ENCODE measurements around the gene SETDB1. TPM values are rescaled to one million over a fixed set of nuclear protein-coding genes. Genes with fewer than 3 reads are reported as not detected.

SETDB1 gene
- total RNA-seq, 2 experiments from 2014 or later, result 49.5 to 51.5 TPM

GRCh38 chr1:150981805-150982712, 55.9 kb downstream of the SETDB1 start, which contains the start of gene ANXA9:
Gene ANXA9 (plus strand): TSS chr1:150982292. CDS start chr1:150983106, 814 bp downstream.
- Mint-ChIP-seq H3K4me3 (no peak within 1 kb of the TSS), H3K4me1 (peaks cover 22% of the 10 kb centered on the region), H3K36me3 (ENCODE audit: low read depth) (no peaks in the 10 kb centered on the region), H3K9me3 (no peaks in the 10 kb centered on the region), H3K27me3 (no peaks in the 10 kb centered on the region), H3K27ac (no peak within 1 kb of the TSS)
- ChIA-PET CTCF (interaction anchor here (0.6 to 12.2 kb wide), 5 partner anchors 8 to 226 kb away, joined by 3 to 94 read pairs (median 3); partner anchors contain the start of genes CDC42SE1 and MINDY1), POLR2A (interaction anchor here (1.5 to 1.6 kb wide), 3 partner anchors 9 to 353 kb away, joined by 3 to 4 read pairs (median 3); partner anchors contain the start of gene ENSA)
- DNase-seq, result no peak

DNA sequence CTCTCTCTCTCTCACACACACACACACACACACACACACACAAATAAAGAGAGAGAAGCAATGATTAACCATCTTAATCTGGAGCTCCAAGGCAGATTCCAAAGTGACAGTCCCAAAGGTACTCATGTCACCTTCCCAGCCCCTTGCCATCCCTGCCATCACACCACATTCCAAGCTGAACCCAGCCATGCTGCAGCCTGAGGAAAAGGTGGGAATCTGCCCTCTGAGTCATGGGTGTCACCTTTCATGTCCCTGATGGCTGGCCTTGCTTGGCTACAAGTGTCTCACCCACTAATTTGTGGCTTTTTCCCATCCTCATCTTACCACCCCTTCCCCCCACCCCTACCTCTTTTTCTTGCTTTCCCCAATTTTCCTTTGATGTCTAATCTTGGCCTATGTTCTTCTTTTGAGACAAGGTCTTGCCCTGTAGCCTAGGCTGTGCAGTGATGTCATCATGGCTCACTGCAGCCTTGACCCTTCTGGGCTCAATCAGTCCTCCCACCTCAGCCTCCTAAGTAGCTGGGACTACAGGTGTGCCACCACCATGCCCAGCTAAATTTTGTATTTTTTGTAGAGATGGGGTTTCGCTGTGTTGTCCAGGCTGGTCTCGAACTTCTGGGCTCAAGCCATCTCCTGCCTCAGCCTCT, 59.1 kb downstream of the SETDB1 start:
- Mint-ChIP-seq H3K9me3 (no peaks in the 10 kb centered on the region), H3K36me3 (ENCODE audit: low read depth) (no peaks in the 10 kb centered on the region), H3K27ac (no peak overlapping the region), H3K4me3 (no peak overlapping the region), H3K4me1 (peaks cover 3% of the 10 kb centered on the region), H3K27me3 (no peaks in the 10 kb centered on the region)
- CTCF ChIA-PET, result interaction anchor here (1.0 to 12.2 kb wide), 3 partner anchors 11 to 63 kb away, joined by 3 to 94 read pairs (median 4); partner anchors contain the start of genes C1orf56 and MINDY1
- POLR2A ChIA-PET, result interaction anchor here (0.6 to 1.5 kb wide), 3 partner anchors 11 to 728 kb away, joined by 3 read pairs; partner anchors contain the start of gene CA14
- no peak for DNase-seq

DNA sequence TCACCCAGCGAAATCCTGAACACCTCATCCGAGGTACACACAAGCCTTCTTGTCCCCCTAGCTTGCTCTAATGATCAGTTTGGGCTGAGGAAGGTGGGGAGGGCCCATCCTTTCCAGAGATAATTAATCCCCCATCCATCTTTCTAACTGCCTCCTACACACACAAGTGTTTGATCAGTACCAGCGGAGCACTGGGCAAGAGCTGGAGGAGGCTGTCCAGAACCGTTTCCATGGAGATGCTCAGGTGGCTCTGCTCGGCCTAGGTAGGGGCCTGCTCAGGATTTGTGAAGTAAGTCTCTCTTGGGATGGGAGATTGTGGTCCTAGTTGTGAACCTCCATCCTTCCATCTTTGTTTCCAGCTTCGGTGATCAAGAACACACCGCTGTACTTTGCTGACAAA, 61.8 kb downstream of the SETDB1 start:
- ChIA-PET POLR2A (interaction anchor here (1.5 kb wide), 1 partner anchor 13 kb away, joined by 4 read pairs; no protein-coding TSS in a partner anchor), CTCF (interaction anchor here (1.0 kb wide), 1 partner anchor 8 kb away, joined by 5 read pairs; no protein-coding TSS in a partner anchor)
- Mint-ChIP-seq H3K36me3 (ENCODE audit: low read depth) (no peaks in the 10 kb centered on the region), H3K27me3 (no peaks in the 10 kb centered on the region), H3K4me1 (peaks cover 3% of the 10 kb centered on the region), H3K4me3 (no peak overlapping the region), H3K27ac (no peak overlapping the region), H3K9me3 (no peaks in the 10 kb centered on the region)
- DNase-seq, result no peak

DNA sequence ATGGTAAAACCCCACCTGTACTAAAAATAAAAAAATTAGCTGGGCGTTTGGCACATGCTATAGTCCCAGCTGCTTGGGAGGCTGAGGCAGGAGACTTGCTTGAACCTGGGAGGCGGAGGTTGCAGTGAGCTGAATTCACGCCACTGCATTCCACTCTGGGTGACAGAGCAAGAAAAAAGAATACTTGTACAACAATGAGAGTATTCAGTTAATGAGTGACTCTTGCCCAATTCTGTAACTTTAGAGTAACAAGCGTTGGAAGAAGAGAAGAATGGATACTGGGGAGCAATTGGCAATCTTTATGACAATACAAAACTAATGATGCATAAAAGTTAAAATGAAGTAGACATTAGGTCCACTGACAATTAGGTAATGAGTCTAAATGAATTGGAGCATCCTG, 66.5 kb downstream of the SETDB1 start:
- ChIA-PET CTCF (interaction anchor here (7.7 kb wide), 1 partner anchor 11 kb away, joined by 94 read pairs; the partner anchor contains the start of gene ANXA9), POLR2A (no interaction called here)
- Mint-ChIP-seq H3K36me3 (ENCODE audit: low read depth) (peaks cover 6% of the 10 kb centered on the region), H3K4me1 (peaks cover 8% of the 10 kb centered on the region), H3K4me3 (no peak overlapping the region), H3K27ac (no peak overlapping the region), H3K9me3 (no peaks in the 10 kb centered on the region), H3K27me3 (no peaks in the 10 kb centered on the region)
- no peak for DNase-seq

DNA sequence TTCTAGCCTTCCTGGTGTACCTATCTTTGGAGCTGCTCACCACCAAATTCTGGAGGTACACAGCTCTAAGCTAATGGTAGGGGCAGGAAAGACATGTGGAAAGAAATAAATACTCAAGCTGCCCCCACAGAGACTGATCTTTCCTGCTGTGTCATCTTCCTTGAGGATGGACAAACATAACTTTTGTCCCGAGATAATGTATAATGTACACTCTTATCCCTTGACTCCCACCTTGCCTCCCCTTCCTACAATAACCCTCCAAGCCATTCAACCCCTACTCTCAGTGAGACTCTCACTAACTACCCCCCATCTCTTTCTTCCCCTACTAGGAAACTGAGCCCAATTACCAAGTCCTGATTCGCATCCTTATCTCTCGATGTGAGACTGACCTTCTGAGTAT, 68.1 kb downstream of the SETDB1 start:
- H3K27me3 Mint-ChIP-seq, result no peaks in the 10 kb centered on the region
- ChIA-PET POLR2A (interaction anchor here (1.8 kb wide), 1 partner anchor 12 kb away, joined by 6 read pairs; no protein-coding TSS in a partner anchor), CTCF (interaction anchor here (1.1 to 7.7 kb wide), 5 partner anchors 12 to 529 kb away, joined by 3 to 94 read pairs (median 5); partner anchors contain the start of genes ANXA9 and MINDY1)
- no peak overlapping the region for H3K27ac Mint-ChIP-seq
- no peak for DNase-seq
- H3K36me3 Mint-ChIP-seq (ENCODE audit: low read depth), result peaks cover 10% of the 10 kb centered on the region
- H3K9me3 Mint-ChIP-seq, result no peaks in the 10 kb centered on the region
- H3K4me3 Mint-ChIP-seq, result no peak overlapping the region
- peaks cover 4% of the 10 kb centered on the region for H3K4me1 Mint-ChIP-seq

DNA sequence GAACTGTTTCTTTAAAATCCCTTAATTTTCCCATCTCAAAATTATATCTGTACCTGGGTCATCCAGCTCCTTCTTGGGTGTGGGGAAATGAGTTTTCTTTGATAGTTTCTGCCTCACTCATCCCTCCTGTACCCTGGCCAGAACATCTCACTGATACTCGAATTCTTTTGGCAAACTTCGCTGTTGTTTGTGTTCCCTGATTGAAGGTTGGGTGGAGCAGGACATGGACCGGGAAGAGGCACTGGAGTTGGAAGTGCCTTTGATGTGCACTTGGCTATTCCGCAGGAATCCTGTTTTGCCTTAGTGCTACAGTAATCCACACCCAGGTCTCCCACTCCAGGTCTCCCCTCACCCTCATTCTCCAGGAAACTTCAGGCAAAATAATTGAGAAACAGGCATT, 69.3 kb downstream of the SETDB1 start:
- DNase-seq, result no peak
- no peaks in the 10 kb centered on the region for H3K9me3 Mint-ChIP-seq
- H3K27me3 Mint-ChIP-seq, result no peaks in the 10 kb centered on the region
- CTCF ChIA-PET, result interaction anchor here (0.6 to 7.7 kb wide), 16 partner anchors 7 to 740 kb away, joined by 3 to 94 read pairs (median 4); partner anchors contain the start of genes ANXA9, CERS2, CTSS and MINDY1
- H3K4me3 Mint-ChIP-seq, result no peak overlapping the region
- no peak overlapping the region for H3K27ac Mint-ChIP-seq
- peaks cover 4% of the 10 kb centered on the region for H3K4me1 Mint-ChIP-seq
- POLR2A ChIA-PET, result interaction anchor here (0.7 to 1.8 kb wide), 4 partner anchors 10 to 21 kb away, joined by 3 to 7 read pairs (median 4); partner anchors contain the start of gene CERS2
- H3K36me3 Mint-ChIP-seq (ENCODE audit: low read depth), result peaks cover 15% of the 10 kb centered on the region

- Mint-ChIP-seq H3K27ac (no peak overlapping the region), H3K4me1 (peaks cover 4% of the 10 kb centered on the region), H3K9me3 (no peaks in the 10 kb centered on the region), H3K27me3 (no peaks in the 10 kb centered on the region), H3K4me3 (no peak overlapping the region), H3K36me3 (ENCODE audit: low read depth) (peaks cover 19% of the 10 kb centered on the region)
- ChIA-PET POLR2A (interaction anchor here (1.4 to 2.5 kb wide), 4 partner anchors 11 to 53 kb away, joined by 3 to 14 read pairs (median 6); partner anchors contain the start of genes CERS2 and MINDY1), CTCF (interaction anchor here (0.5 to 7.7 kb wide), 20 partner anchors 8 to 740 kb away, joined by 3 to 94 read pairs (median 4); partner anchors contain the start of genes ANXA9, CERS2, CTSS and MINDY1)
- peak; percentile 37 for DNase-seq
These were observed 69.7 kb downstream of the SETDB1 start for GRCh38 chr1:150995896-150996295.

GRCh38 chr1:150997126-150997872, 71.1 kb downstream of the SETDB1 start:
- no peak overlapping the region for H3K27ac Mint-ChIP-seq
- no peak overlapping the region for H3K4me3 Mint-ChIP-seq
- POLR2A ChIA-PET, result interaction anchor here (1.8 to 2.5 kb wide), 2 partner anchors 9 to 52 kb away, joined by 6 to 14 read pairs; partner anchors contain the start of gene MINDY1
- CTCF ChIA-PET, result interaction anchor here (0.6 to 7.7 kb wide), 6 partner anchors 8 to 742 kb away, joined by 3 to 94 read pairs (median 4); partner anchors contain the start of genes ANXA9 and MINDY1
- H3K4me1 Mint-ChIP-seq, result peaks cover 10% of the 10 kb centered on the region
- H3K27me3 Mint-ChIP-seq, result no peaks in the 10 kb centered on the region
- no peak for DNase-seq
- peaks cover 30% of the 10 kb centered on the region for H3K36me3 Mint-ChIP-seq (ENCODE audit: low read depth)
- no peaks in the 10 kb centered on the region for H3K9me3 Mint-ChIP-seq

GRCh38 chr1:150997949-150998348, 71.8 kb downstream of the SETDB1 start:
- H3K36me3 Mint-ChIP-seq (ENCODE audit: low read depth), result peaks cover 34% of the 10 kb centered on the region
- POLR2A ChIA-PET, result interaction anchor here (2.5 kb wide), 1 partner anchor 9 kb away, joined by 14 read pairs; the partner anchor contains the start of gene MINDY1
- CTCF ChIA-PET, result interaction anchor here (0.6 to 7.7 kb wide), 3 partner anchors 8 to 742 kb away, joined by 3 to 94 read pairs (median 56); partner anchors contain the start of genes ANXA9 and MINDY1
- no peaks in the 10 kb centered on the region for H3K9me3 Mint-ChIP-seq
- H3K4me3 Mint-ChIP-seq, result no peak overlapping the region
- no peak overlapping the region for H3K27ac Mint-ChIP-seq
- no peaks in the 10 kb centered on the region for H3K27me3 Mint-ChIP-seq
- H3K4me1 Mint-ChIP-seq, result peaks cover 16% of the 10 kb centered on the region
- no peak for DNase-seq

- H3K27me3 Mint-ChIP-seq, result no peaks in the 10 kb centered on the region
- ChIA-PET CTCF (interaction anchor here (0.7 to 7.7 kb wide), 2 partner anchors 18 to 25 kb away, joined by 3 to 94 read pairs; partner anchors contain the start of gene ANXA9), POLR2A (interaction anchor here (1.1 to 1.8 kb wide), 3 partner anchors 21 to 40 kb away, joined by 3 to 4 read pairs (median 3); partner anchors contain the start of gene CERS2)
- no peak for DNase-seq
- H3K4me3 Mint-ChIP-seq, result no peak overlapping the region
- H3K27ac Mint-ChIP-seq, result no peak overlapping the region
- peaks cover 34% of the 10 kb centered on the region for H3K36me3 Mint-ChIP-seq (ENCODE audit: low read depth)
- no peaks in the 10 kb centered on the region for H3K9me3 Mint-ChIP-seq
- peaks cover 28% of the 10 kb centered on the region for H3K4me1 Mint-ChIP-seq
These were observed 73.0 kb downstream of the SETDB1 start for GRCh38 chr1:150999051-150999674.

- no peak for DNase-seq
- no peak overlapping the region for H3K27ac Mint-ChIP-seq
- ChIA-PET CTCF (interaction anchor here (0.6 to 7.7 kb wide), 3 partner anchors 18 to 156 kb away, joined by 3 to 94 read pairs (median 5); partner anchors contain the start of gene ANXA9), POLR2A (interaction anchor here (1.1 to 1.8 kb wide), 3 partner anchors 22 to 41 kb away, joined by 3 to 4 read pairs (median 3); partner anchors contain the start of gene CERS2)
- H3K4me3 Mint-ChIP-seq, result no peak overlapping the region
- no peaks in the 10 kb centered on the region for H3K9me3 Mint-ChIP-seq
- peaks cover 34% of the 10 kb centered on the region for H3K36me3 Mint-ChIP-seq (ENCODE audit: low read depth)
- no peaks in the 10 kb centered on the region for H3K27me3 Mint-ChIP-seq
- peaks cover 34% of the 10 kb centered on the region for H3K4me1 Mint-ChIP-seq
These were observed 73.8 kb downstream of the SETDB1 start for GRCh38 chr1:150999926-151000325.

Measured in activated CD4-positive, alpha-beta memory T cell treated with anti-CD3 and anti-CD28 coated beads, Interleukin-2, amount 10 ng/mL, durations not matched to agents 7 days and 5 days (primary cell).